Tibial nerve (tissue), 4 donors: Measurements from ENCODE around the gene AFG1L.

Experiments
- CTCF ChIP-seq, 5 experiments: fragments of 200-600 bp in 3 of 5; fragments of 450-650 bp in 2 of 5; sonication (generic) in 3 of 5; IDR thresholded peaks; one replicate each; pipeline ENCODE4 v1.5.1; 2016 to 2019; ENCODE audit warnings: antibody characterized with exemption in 5 of 5, mild to moderate bottlenecking in 3 of 5, moderate library complexity in 2 of 5
- EP300 ChIP-seq, 2 donors: sonication (generic); formaldehyde crosslinking; IDR thresholded peaks; one replicate each; pipeline ENCODE4 v1.6.1; 2017; ENCODE audit warnings: antibody characterized with exemption in 2 of 2, mild to moderate bottlenecking in 1 of 2
- POLR2A ChIP-seq, 2 donors: fragments of 450-650 bp; IDR thresholded peaks; one replicate each; pipeline ENCODE4 v1.6.1; 2017; ENCODE audit warnings: antibody characterized with exemption in 2 of 2, mild to moderate bottlenecking in 2 of 2, moderate library complexity in 2 of 2

GRCh38 chr6:108502832-108503231, 208.0 kb downstream of the AFG1L start:
- no peak for TF ChIP-seq CTCF (IDR thresholded peaks at IDR 0.05)
- TF ChIP-seq POLR2A (IDR thresholded peaks at IDR 0.05): no peak
- TF ChIP-seq EP300 (IDR thresholded peaks at IDR 0.05): no peak
